A549 (cell line): Measurements from ENCODE around the gene ROCK1. TPM values are rescaled to one million over a fixed set of nuclear protein-coding genes. Genes with fewer than 3 reads are reported as not detected.

Experiments used
- ATAC-seq, 2 experiments: fragments of 200-7000 bp in 1 of 2; fragments of >200 bp in 1 of 2; cut with Nextera tagmentation in 1 of 2; cut with Tn5 transposase in 1 of 2; 3 replicates each; pipeline versions ENCODE4 v1.8.0 to v1.9.1; 2018 to 2020; ENCODE audit warnings: mild to moderate bottlenecking in 1 of 2, moderate library complexity in 1 of 2
- CTCF ChIA-PET: fragments of 300-600 bp; sonication (Branson Sonifier 250); formaldehyde crosslinking; extraction: SDS; loops from one replicate; lab custom pipeline; 2021; ENCODE audit warnings: antibody characterized with exemption, inconsistent platforms; lab: Yijun Ruan, JAX
- POLR2A ChIA-PET: fragments of 350-600 bp; formaldehyde crosslinking; extraction: SDS; loops from one replicate; lab custom pipeline; 2021; ENCODE audit warnings: antibody characterized with exemption, inconsistent platforms; lab: Yijun Ruan, JAX
- DNase-seq, 2 experiments: peaks; one replicate each; pipeline versions ENCODE4 v3.0.0 to v3.0.0-alpha.2; 2011 to 2016; ENCODE audit warnings: low read depth in 1 of 2, low spot score in 1 of 2
- FAIRE-seq: peaks from 2 replicates; lab custom pipeline; 2011; peaks lifted over from hg19 to GRCh38; lab: Jason Lieb, UNC
- H3K27ac ChIP-seq, 2 experiments: fragments of >200 bp; sonication (Bioruptor Twin); formaldehyde crosslinking; 3 replicates each; pipeline ENCODE4 v1.5.1; 2016 to 2017
- H3K4me1 ChIP-seq: fragments of >200 bp; sonication (Bioruptor Twin); formaldehyde crosslinking; 3 replicates; pipeline ENCODE4 v1.6.1; 2016
- H3K4me2 ChIP-seq: fragments of >200 bp; sonication (Bioruptor Twin); formaldehyde crosslinking; 3 replicates; pipeline ENCODE4 v1.6.1; 2016
- H3K4me3 ChIP-seq: fragments of >200 bp; sonication (Bioruptor Twin); formaldehyde crosslinking; 3 replicates; pipeline ENCODE4 v1.5.1; 2016
- H3K9me3 ChIP-seq: fragments of >200 bp; sonication (Bioruptor Twin); formaldehyde crosslinking; 3 replicates; pipeline ENCODE4 v1.6.1; 2016
- CBX8 ChIP-seq: fragments of 200-600 bp; sonication (generic); IDR thresholded peaks from 2 replicates; pipeline ENCODE4 v1.6.1; 2016
- CHD4 ChIP-seq: fragments of 200-600 bp; sonication (generic); IDR thresholded peaks from 2 replicates; pipeline ENCODE4 v1.6.1; 2016; ENCODE audit warnings: antibody characterized with exemption, mild to moderate bottlenecking, borderline replicate concordance
- EHF ChIP-seq: fragments of 250-450 bp; sonication (Bioruptor Pico); IDR thresholded peaks from 2 replicates; pipeline ENCODE4 v1.5.0; 2020; ENCODE audit warnings: mild to moderate bottlenecking
- EP300 ChIP-seq, 2 experiments: fragments of >200 bp; sonication (Bioruptor Twin); formaldehyde crosslinking; IDR thresholded peaks; 2 replicates in 1 of 2; 3 replicates in 1 of 2; pipeline ENCODE4 v1.6.1; 2016 to 2017
- JUNB ChIP-seq: fragments of >200 bp; sonication (Bioruptor Twin); formaldehyde crosslinking; IDR thresholded peaks from 2 replicates; pipeline ENCODE4 v1.6.1; 2016
- KDM1A ChIP-seq: fragments of 200-600 bp; sonication (generic); IDR thresholded peaks from 2 replicates; pipeline ENCODE4 v1.6.1; 2016; ENCODE audit warnings: low read depth, mild to moderate bottlenecking
- MAZ ChIP-seq: fragments of 150-350 bp; IDR thresholded peaks from 2 replicates; pipeline ENCODE4 v1.6.1; 2014; ENCODE audit warnings: antibody characterized with exemption, low read depth, low read length, borderline replicate concordance
- POLR2A ChIP-seq: IDR thresholded peaks from 2 replicates; pipeline ENCODE4 v1.6.1; 2012; ENCODE audit warnings: mild to moderate bottlenecking, low read length
- POLR2AphosphoS2 ChIP-seq: conservative IDR thresholded peaks from 2 replicates; pipeline ENCODE4 v1.6.1; 2012; ENCODE audit warnings: low read length, improper control_type of control experiment, inconsistent platforms
- SREBF2 ChIP-seq: fragments of 450-650 bp; IDR thresholded peaks from 2 replicates; pipeline ENCODE4 v1.6.1; 2014; ENCODE audit warnings: mild to moderate bottlenecking, moderate library complexity
- WGBS: methylation state at CpG from one replicate; pipeline ENCODE4 v1.1.6; 2017; ENCODE audit errors: missing lambda C conversion rate; 5-methylcytosine and 5-hydroxymethylcytosine counted together
- polyA plus RNA-seq, 4 experiments: library from polyadenylated mRNA; depleted of rRNA in 3 of 4; stranded (reverse); fragments of >200 nt; fragmentation: RNase III in 1 of 4; extraction: RNeasy Plus Mini Kit Qiagen cat#74134 plus additional on column Dnase treatment in 1 of 4; gene quantifications; 2 replicates in 3 of 4; 3 replicates in 1 of 4; pipeline ENCODE4 v1.2.3, GENCODE V29; 2011 to 2017
- TF ChIP-seq, protein P1 (sequence below): fragments of >200 bp; sonication (Bioruptor Twin); formaldehyde crosslinking; IDR thresholded peaks from 3 replicates; pipeline ENCODE4 v1.6.1; 2016
- TF ChIP-seq, protein P2 (sequence below): fragments of 250-450 bp; sonication (Bioruptor Pico); IDR thresholded peaks from 2 replicates; pipeline ENCODE4 v1.5.0; 2021; ENCODE audit warnings: mild to moderate bottlenecking, moderate library complexity, borderline replicate concordance
- TF ChIP-seq, protein P3 (sequence below): fragments of 150-350 bp; IDR thresholded peaks from 2 replicates; pipeline ENCODE4 v1.6.1; 2014; ENCODE audit warnings: low read depth, mild to moderate bottlenecking, low read length

ROCK1 gene
- polyA plus RNA-seq, 2 of the 4 experiments (the other 2 are of a cell fraction), result 20.5 to 31.8 TPM

DNA sequence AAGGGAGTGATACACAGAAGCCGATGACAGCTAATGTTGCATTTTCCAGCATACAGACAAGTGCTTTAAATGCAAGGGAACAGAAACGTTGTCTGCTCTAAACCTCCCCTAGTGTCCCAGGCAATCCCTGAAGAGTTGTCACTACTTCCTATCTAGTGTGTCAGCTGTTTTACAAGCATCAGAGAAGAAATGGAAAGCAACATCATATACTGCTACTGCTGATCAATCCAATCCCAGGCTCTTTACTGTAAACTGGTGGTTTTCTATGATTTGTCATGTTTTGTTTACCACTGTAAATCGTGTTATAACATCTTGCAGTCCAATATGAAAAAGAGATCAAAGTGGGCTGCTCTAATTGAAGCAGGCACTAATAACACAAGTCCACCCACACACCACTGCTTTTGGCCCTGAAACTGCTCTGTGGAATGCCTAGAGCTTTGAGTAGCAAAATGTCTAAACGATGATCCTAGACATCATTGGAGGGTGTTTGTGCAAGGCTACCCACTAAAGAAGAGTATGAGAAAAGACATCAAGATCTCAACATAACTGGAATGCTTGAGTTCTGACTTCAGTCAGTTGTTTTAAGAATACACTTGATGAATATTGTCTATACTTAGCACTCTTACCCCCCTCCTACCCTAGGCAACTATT, 18.1 kb upstream of the ROCK1 start:
- CTCF ChIA-PET, result no interaction called here
- POLR2A ChIA-PET, result no interaction called here
- Histone ChIP-seq H3K4me2 (no peak overlapping the region), H3K27ac (no peak overlapping the region), H3K9me3 (no peaks in the 10 kb centered on the region), H3K4me1 (no peaks in the 10 kb centered on the region), H3K4me3 (no peak overlapping the region)
- FAIRE-seq (no peak), DNase-seq (no peak), ATAC-seq (no peak)
- 34% methylated on average over 4 of the region's 4 CpGs for WGBS
- TF ChIP-seq, protein P1, sequence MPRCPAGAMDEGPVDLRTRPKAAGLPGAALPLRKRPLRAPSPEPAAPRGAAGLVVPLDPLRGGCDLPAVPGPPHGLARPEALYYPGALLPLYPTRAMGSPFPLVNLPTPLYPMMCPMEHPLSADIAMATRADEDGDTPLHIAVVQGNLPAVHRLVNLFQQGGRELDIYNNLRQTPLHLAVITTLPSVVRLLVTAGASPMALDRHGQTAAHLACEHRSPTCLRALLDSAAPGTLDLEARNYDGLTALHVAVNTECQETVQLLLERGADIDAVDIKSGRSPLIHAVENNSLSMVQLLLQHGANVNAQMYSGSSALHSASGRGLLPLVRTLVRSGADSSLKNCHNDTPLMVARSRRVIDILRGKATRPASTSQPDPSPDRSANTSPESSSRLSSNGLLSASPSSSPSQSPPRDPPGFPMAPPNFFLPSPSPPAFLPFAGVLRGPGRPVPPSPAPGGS, result no peak
- TF ChIP-seq, protein P2, sequence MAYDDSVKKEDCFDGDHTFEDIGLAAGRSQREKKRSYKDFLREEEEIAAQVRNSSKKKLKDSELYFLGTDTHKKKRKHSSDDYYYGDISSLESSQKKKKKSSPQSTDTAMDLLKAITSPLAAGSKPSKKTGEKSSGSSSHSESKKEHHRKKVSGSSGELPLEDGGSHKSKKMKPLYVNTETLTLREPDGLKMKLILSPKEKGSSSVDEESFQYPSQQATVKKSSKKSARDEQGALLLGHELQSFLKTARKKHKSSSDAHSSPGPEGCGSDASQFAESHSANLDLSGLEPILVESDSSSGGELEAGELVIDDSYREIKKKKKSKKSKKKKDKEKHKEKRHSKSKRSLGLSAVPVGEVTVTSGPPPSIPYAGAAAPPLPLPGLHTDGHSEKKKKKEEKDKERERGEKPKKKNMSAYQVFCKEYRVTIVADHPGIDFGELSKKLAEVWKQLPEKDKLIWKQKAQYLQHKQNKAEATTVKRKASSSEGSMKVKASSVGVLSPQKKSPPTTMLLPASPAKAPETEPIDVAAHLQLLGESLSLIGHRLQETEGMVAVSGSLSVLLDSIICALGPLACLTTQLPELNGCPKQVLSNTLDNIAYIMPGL (CRISPR knock-in tag), result no peak
- TF ChIP-seq EP300 (IDR thresholded peaks at IDR 0.05) (no peak), MAZ (no peak)

DNA sequence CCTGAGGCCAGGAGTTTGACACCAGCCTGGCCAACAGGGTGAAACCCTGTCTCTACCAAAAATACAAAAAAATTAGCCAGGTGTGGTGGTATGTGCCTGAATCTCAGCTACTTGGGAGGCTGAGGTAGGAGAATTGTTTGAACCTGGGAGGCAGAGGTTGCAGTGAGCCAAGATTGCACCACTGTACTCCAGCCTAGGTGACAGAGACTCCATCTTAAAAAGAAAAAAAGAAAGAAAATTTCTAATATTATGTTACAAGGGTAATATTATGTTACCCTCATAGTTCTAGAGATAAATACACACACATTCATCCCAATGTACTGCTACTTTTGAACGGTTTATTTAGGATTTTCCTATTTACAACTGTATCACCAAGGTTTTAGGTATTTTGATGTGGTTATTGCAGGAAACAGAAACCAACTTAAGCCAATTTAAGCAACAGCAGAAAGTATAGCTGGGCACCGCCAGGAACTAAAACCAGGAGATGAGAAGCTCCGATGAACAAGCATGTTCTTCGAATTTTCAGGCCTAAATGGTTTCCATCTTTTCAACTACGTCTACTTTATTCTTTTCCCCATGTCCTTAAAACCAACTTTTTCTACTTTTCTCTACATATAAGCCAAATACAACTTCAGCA, 11.8 kb upstream of the ROCK1 start:
- H3K9me3 ChIP-seq, result no peaks in the 10 kb centered on the region
- no peak for ATAC-seq
- no peak for TF ChIP-seq JUNB
- no peak for TF ChIP-seq SREBF2
- TF ChIP-seq KDM1A, result no peak
- TF ChIP-seq CHD4, result no peak
- TF ChIP-seq, protein P2 (CRISPR knock-in tag), result no peak
- TF ChIP-seq, all 56 proteins: peak for 0
- no peak overlapping the region for H3K4me2 ChIP-seq
- ChIA-PET POLR2A (no interaction called here), CTCF (no interaction called here)
- 73% methylated on average over 5 of the region's 5 CpGs for WGBS
- DNase-seq, result no peak
- no peak overlapping the region for H3K4me3 ChIP-seq
- H3K27ac ChIP-seq, result no peak overlapping the region
- FAIRE-seq, result no peak
- no peaks in the 10 kb centered on the region for H3K4me1 ChIP-seq

DNA sequence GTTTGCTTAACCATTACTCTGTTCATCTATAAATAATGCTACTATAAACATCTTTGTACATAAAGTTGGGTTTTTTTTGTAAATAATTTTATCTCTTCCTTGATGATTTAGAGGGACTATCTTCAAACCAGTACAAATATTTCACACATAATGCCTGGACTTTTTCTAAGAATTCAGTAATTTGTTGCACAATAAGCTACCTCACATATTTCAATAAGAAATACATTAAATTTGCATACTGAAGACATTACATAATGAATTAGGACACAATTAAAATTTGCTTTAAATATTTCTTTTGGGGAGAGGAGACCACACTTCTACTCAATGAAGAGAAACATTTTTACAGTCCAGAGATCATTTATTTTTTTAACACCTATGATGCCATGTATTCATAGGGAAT, 7.2 kb upstream of the ROCK1 start:
- no peak for FAIRE-seq
- no peak for DNase-seq
- ChIA-PET POLR2A (no interaction called here), CTCF (no interaction called here)
- no peak overlapping the region for H3K4me2 ChIP-seq
- H3K9me3 ChIP-seq, result no peaks in the 10 kb centered on the region
- no peak overlapping the region for H3K4me3 ChIP-seq
- no peak overlapping the region for H3K27ac ChIP-seq
- no peaks in the 10 kb centered on the region for H3K4me1 ChIP-seq
- no peak for ATAC-seq
- TF ChIP-seq CBX8 (no peak), POLR2A (no peak)
- TF ChIP-seq, all 56 proteins: peak for 0

DNA sequence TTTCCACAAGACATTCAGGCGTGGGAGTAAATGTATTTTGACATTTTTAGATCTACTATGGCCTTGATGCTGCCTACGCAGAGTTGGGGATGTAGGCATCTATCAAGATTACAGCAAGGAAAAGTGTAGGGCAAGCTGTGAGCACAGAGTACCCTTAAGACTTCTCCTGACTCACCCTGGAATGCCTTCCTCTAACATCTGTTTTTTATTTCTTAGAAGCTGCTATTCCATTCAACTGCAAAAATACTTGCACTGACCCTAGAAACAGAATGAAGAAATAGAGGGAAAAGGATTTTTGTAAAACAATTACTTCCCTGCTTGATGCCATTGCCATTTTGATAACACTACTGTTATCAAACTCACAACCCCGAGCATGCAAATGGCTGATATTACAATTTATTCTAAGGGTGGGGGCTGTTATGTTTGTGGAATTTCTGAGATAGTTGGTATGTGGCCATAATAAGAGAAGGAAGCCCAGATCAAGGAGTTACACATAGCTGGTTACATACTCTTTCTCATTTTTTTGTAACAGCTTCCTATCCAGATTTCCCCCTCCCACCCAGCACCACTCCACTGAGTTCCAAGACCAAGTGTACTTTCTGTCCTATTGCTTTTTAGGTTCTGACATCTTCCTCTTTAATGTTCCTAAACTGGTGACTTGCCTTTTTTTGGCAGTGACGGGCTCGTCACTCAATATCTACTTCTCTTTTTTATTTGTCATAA, 6.0 kb upstream of the ROCK1 start:
- TF ChIP-seq POLR2AphosphoS2 (no peak), EHF (CRISPR knock-in tag) (no peak)
- TF ChIP-seq, protein P3, sequence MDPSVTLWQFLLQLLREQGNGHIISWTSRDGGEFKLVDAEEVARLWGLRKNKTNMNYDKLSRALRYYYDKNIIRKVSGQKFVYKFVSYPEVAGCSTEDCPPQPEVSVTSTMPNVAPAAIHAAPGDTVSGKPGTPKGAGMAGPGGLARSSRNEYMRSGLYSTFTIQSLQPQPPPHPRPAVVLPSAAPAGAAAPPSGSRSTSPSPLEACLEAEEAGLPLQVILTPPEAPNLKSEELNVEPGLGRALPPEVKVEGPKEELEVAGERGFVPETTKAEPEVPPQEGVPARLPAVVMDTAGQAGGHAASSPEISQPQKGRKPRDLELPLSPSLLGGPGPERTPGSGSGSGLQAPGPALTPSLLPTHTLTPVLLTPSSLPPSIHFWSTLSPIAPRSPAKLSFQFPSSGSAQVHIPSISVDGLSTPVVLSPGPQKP, result no peak
- Histone ChIP-seq H3K4me3 (no peak overlapping the region), H3K4me2 (no peak overlapping the region), H3K4me1 (peaks cover 2% of the 10 kb centered on the region; the same call in 1 of the 3 replicates), H3K9me3 (no peaks in the 10 kb centered on the region), H3K27ac (no peak overlapping the region)
- FAIRE-seq (no peak), DNase-seq (no peak), ATAC-seq (no peak)
- WGBS, result 59% methylated on average over 5 of the region's 5 CpGs
- POLR2A ChIA-PET, result no interaction called here
- CTCF ChIA-PET, result interaction anchor here (2.8 kb wide), 1 partner anchor 62 kb away, joined by 7 read pairs; no protein-coding TSS in a partner anchor
